ENCODE data around the gene B3GNT2.

Gene B3GNT2

GRCh38 chr2:62207491-62207890 is 11.6 kb downstream of the B3GNT2 start:
- no peak overlapping the region for H3K4me3 ChIP-seq (ENCODE audit: low read depth, low read length)
- TF ChIP-seq CTCF (IDR thresholded peaks at IDR 0.05; ENCODE audit: low read depth, low read length), result no peak

- no peak overlapping the region for H3K4me3 ChIP-seq (ENCODE audit: low read depth, low read length)
- no peak for TF ChIP-seq CTCF (IDR thresholded peaks at IDR 0.05; ENCODE audit: low read depth, low read length)
Observed at GRCh38 chr2:62208074-62208757, 12.3 kb downstream of the B3GNT2 start.

GRCh38 chr2:62208758-62209114 is 12.8 kb downstream of the B3GNT2 start:
- no peak for TF ChIP-seq CTCF (IDR thresholded peaks at IDR 0.05; ENCODE audit: low read depth, low read length)
- no peak overlapping the region for H3K4me3 ChIP-seq (ENCODE audit: low read depth, low read length)

- no peak overlapping the region for H3K4me3 ChIP-seq (ENCODE audit: low read depth, low read length)
- no peak for TF ChIP-seq CTCF (IDR thresholded peaks at IDR 0.05; ENCODE audit: low read depth, low read length)
Observed at GRCh38 chr2:62209427-62209991, 13.6 kb downstream of the B3GNT2 start.

GRCh38 chr2:62215306-62216064 is 19.6 kb downstream of the B3GNT2 start:
- no peak overlapping the region for H3K4me3 ChIP-seq (ENCODE audit: low read depth, low read length)
- no peak for TF ChIP-seq CTCF (IDR thresholded peaks at IDR 0.05; ENCODE audit: low read depth, low read length)

- H3K4me3 ChIP-seq (ENCODE audit: low read depth, low read length), result no peak overlapping the region
- no peak for TF ChIP-seq CTCF (IDR thresholded peaks at IDR 0.05; ENCODE audit: low read depth, low read length)
Observed at GRCh38 chr2:62216113-62216512, 20.2 kb downstream of the B3GNT2 start.

GRCh38 chr2:62216616-62217015 is 20.7 kb downstream of the B3GNT2 start:
- no peak overlapping the region for H3K4me3 ChIP-seq (ENCODE audit: low read depth, low read length)
- TF ChIP-seq CTCF (IDR thresholded peaks at IDR 0.05; ENCODE audit: low read depth, low read length), result no peak
